Colon (tissue), 2 donors: ENCODE measurements around the gene ACOX1.

Experiments
- FAIRE-seq: peaks from 2 replicates; lab custom pipeline; 2012; peaks lifted over from hg19 to GRCh38; lab: Jason Lieb, UNC
- donor health status: control.
- donor health status: control.

ACOX1 gene

DNA sequence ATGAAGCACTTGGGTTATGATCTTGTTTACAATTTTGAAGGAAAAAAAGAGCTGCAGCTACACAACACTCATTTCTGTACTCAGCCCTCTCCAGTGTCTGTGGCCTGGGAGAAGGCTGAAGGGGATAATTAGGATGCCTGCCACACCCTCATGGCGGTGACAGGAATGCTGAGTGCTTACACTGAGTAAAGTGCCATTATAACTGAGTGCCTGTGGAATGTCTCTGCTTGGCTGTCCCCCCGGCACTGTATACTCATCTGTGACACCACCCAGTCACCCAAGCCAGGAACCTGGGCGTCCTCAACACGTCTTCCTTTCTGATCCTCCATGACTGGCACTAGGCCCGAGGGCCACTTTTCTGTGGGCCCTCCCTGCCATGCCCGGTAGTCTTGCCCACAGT lies 70.8 kb downstream of the ACOX1 start:
- no peak for FAIRE-seq

- FAIRE-seq, result no peak
Observed at GRCh38 chr17:75906143-75906884, 72.7 kb downstream of the ACOX1 start.

- no peak for FAIRE-seq
Observed at GRCh38 chr17:75904749-75905521, 74.0 kb downstream of the ACOX1 start, which contains the start of gene MRPL38. Gene MRPL38, minus strand, starts transcription at chr17:75904884. Its CDS starts 9 bp downstream, at chr17:75904875.

DNA sequence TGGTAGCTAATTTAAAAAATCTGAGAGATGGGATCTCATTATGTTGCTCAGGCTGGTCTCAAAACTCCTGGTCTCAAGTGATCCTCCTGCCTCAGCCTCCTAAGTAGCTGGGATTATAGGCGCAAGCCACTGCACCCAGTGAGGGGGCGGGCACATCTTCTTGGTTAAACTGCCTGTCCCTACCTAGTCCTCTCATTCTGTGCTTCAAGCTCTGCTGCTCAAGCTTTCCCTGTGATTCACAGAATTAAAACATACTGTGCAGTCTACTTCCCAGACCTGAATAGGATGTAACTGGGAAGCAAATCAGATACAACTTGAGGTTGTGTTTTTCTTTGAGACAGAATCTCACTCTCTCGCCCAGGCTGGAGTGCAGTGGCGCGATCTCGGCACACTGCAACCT lies 76.6 kb downstream of the ACOX1 start:
- FAIRE-seq, result no peak

GRCh38 chr17:75901727-75902126 lies 77.2 kb downstream of the ACOX1 start:
- FAIRE-seq, result no peak

GRCh38 chr17:75900691-75901533 lies 78.1 kb downstream of the ACOX1 start:
- no peak for FAIRE-seq

- no peak for FAIRE-seq
Observed at GRCh38 chr17:75899767-75900468, 79.0 kb downstream of the ACOX1 start.

- FAIRE-seq, result no peak
Observed at GRCh38 chr17:75899353-75899752, 79.6 kb downstream of the ACOX1 start.

DNA sequence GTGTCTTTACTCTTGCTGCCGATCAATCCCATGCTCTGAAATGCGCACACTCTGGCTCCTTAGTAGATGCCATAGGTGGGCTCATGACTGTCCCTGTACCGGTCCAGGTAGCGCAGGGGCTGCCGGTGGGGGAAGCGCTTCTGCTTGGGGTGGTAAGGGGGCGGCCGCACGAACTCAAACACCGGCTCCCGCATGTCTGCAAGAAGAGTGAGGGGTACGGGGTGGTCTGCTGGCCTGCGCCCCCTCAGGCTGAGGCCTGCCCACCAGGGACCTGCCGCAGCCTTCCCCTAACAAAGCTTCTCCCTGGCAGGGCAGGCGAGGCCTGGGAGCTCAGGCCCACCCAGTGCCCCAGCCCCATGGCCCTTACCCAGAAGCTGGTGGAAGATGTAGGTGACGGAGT lies 80.2 kb downstream of the ACOX1 start:
- no peak for FAIRE-seq

GRCh38 chr17:75898065-75898464 lies 80.9 kb downstream of the ACOX1 start:
- no peak for FAIRE-seq

- FAIRE-seq, result no peak
Observed at GRCh38 chr17:75897160-75898019, 81.6 kb downstream of the ACOX1 start.

DNA sequence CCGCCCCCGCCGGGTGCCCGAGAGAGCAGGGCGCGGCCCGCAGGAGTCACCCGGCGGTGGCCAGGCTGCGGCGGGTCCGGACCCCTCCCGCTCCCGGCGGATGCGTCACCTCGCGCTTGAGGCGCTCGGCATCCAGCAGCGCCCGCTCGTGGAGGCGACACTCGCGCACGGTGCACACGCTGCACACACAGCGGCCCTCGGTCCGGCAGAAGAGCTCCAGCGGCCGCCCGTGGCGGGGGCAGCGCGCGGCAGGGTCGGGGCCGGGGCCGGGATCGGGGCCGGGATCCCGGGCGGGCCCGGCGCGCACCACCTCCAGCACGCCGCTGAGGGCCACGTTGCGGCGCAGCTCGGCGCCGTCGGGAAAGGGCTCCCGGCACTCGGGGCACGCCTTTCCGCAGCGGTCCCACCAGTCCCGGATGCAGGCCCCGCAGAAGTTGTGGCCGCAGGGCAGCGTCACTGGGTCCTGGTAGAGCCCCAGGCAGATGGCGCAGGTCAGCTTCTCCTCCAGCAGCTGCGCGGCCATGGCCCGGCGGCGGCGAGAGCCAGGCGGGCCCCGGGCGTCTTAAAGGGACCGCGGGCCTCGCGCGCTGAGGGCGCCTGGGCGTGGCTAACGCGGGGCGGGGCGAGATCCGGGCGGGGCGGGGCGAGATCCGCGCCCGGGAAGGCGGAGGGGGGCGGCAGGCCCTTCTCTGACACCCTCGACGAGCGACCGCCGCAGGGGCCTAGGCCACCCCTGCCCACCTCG lies 82.4 kb downstream of the ACOX1 start, which contains the start of gene TRIM65:
TRIM65 (minus strand) TSS at position 537 of the 745 bp plus-strand sequence; CDS start at position 523, 14 bp downstream.
- no peak for FAIRE-seq

DNA sequence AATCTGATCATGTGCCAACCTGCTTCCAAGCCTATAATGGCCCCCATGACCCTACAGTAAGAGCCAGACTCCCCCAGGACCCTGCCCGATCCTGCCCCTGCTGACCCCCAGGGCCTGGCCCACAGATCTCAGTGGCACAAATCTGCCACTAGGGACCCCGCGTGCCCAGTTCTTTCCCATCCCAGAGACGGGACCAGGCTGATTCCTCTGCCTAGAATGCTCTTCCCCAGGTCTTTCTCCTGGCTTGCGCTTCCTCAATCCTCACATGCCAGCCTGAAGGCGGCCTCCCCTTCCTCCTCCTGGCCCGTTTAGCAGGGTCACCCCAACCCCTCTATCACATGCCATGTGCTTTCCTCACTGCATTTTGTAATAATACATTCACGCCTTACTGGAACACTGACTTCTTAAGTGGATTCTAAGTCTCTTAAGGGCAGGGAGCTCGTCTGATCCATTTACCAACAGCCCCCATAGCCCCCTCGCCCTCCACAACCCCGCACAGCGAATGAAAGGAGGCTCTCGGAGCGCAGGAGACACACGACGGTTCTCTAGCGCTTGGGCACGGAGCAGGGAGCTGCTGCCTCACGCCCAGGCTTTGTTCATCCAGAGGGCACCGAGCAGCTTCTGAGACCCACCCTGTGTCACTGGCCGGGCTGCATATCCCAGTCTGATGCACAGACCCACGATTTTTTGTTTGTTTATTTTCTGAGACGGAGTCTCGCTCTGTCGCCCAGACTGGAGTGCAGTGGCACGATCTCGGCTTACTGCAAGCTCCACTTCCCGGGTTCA lies 83.4 kb downstream of the ACOX1 start:
- no peak for FAIRE-seq

DNA sequence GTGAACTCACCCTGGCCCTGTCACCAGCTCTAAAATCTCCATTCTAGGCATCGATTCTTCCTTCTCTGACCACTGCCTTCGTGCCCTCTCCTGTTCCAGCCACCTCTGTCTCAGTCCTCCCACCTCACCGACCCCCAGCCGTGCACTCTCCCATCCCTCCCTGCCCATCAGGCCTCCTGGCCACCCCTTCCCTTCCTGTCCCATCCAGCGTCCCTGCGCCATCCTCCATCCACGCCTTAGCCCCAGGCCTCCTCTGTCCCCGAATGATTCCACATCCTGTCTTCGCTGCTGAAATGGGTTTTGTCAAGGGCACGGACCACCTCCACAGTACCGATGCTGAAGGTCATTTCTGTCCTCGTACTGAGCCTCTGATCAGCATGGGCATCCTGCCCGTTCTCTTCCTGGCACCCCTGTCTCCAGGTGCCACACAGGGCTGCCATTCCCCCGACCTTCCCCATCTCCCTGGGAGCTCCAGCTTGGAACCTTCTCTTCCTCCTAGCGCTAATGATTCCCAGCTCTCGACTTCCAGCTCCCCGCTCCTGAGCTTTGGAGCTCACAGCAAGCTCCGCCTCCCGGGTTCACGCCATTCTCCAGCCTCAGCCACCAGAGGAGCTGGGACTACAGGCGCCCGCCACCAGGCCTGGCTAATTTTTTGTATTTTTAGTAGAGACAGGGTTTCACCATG lies 84.8 kb downstream of the ACOX1 start:
- no peak for FAIRE-seq

- no peak for FAIRE-seq
Observed at GRCh38 chr17:75893305-75894048, 85.5 kb downstream of the ACOX1 start.

GRCh38 chr17:75892556-75893224 lies 86.3 kb downstream of the ACOX1 start:
- FAIRE-seq, result no peak
